CD4-positive, alpha-beta T cell treated with Interleukin-1 beta for 1 hour (primary cell): ENCODE results near the gene ABCC6.
"Not testable (repeated sequence)": the region's sequence is repeated elsewhere in the genome, so short reads cannot be mapped to it uniquely, and the experiment has no call there.

Experiments used
- DNase-seq, 2 donors: peaks; one replicate each; pipeline ENCODE4 v3.0.0-alpha.2; 2020 to 2022

The ABCC6 gene

GRCh38 chr16:16221382-16221781, 1.9 kb downstream of the ABCC6 start:
- not testable (repeated sequence) for DNase-seq

GRCh38 chr16:16220449-16220848, 2.8 kb downstream of the ABCC6 start:
- DNase-seq, result not testable (repeated sequence)

- DNase-seq, result not testable (repeated sequence)
Observed at GRCh38 chr16:16218787-16219186, 4.5 kb downstream of the ABCC6 start.

- not testable (repeated sequence) for DNase-seq
Observed at GRCh38 chr16:16218349-16218748, 4.9 kb downstream of the ABCC6 start.

- peak in 1 of 2 donors; percentile 10 for DNase-seq
Observed at GRCh38 chr16:16213863-16214293, 9.4 kb downstream of the ABCC6 start.

GRCh38 chr16:16211404-16211803, 11.9 kb downstream of the ABCC6 start:
- not testable (repeated sequence) for DNase-seq

GRCh38 chr16:16208461-16208860, 14.8 kb downstream of the ABCC6 start:
- DNase-seq, result not testable (repeated sequence)

GRCh38 chr16:16207787-16208334, 15.4 kb downstream of the ABCC6 start:
- peak in 1 of 2 donors; percentile 46 for DNase-seq

GRCh38 chr16:16207097-16207786, 16.1 kb downstream of the ABCC6 start:
- peak in 1 of 2 donors; percentile 12 for DNase-seq

- DNase-seq, result not testable (repeated sequence)
Observed at GRCh38 chr16:16205864-16206263, 17.4 kb downstream of the ABCC6 start.

GRCh38 chr16:16204552-16204951, 18.7 kb downstream of the ABCC6 start:
- DNase-seq, result peak in 1 of 2 donors; percentile 24

GRCh38 chr16:16203494-16203893, 19.8 kb downstream of the ABCC6 start:
- not testable (repeated sequence) for DNase-seq

GRCh38 chr16:16202400-16203143, 20.7 kb downstream of the ABCC6 start:
- peak; percentile 39 to 46 for DNase-seq

GRCh38 chr16:16201880-16202279, 21.4 kb downstream of the ABCC6 start:
- DNase-seq, result not testable (repeated sequence)

GRCh38 chr16:16200391-16200790, 22.9 kb downstream of the ABCC6 start:
- DNase-seq, result not testable (repeated sequence)

- not testable (repeated sequence) for DNase-seq
Observed at GRCh38 chr16:16199428-16199827, 23.9 kb downstream of the ABCC6 start.

- DNase-seq, result no peak
Observed at GRCh38 chr16:16197966-16198365, 25.3 kb downstream of the ABCC6 start.

- no peak for DNase-seq
Observed at GRCh38 chr16:16197331-16197730, 26.0 kb downstream of the ABCC6 start.

- no peak for DNase-seq
Observed at GRCh38 chr16:16196099-16196498, 27.2 kb downstream of the ABCC6 start.

GRCh38 chr16:16191493-16192167, 31.7 kb downstream of the ABCC6 start:
- no peak for DNase-seq

GRCh38 chr16:16190966-16191365, 32.3 kb downstream of the ABCC6 start:
- not testable (repeated sequence) for DNase-seq

GRCh38 chr16:16190546-16190945, 32.7 kb downstream of the ABCC6 start:
- no peak for DNase-seq

GRCh38 chr16:16189842-16190241, 33.5 kb downstream of the ABCC6 start:
- DNase-seq, result no peak
